ENCODE results near the gene APC2. TPM values are rescaled to one million over a fixed set of nuclear protein-coding genes. Genes with fewer than 3 reads are reported as not detected.

APC2 gene
- total RNA-seq, 4 donors from 2014 or later, result 0.12 to 0.19 TPM; not detected in 2

- no peak for TF ChIP-seq CTCF (IDR thresholded peaks at IDR 0.05)
- ATAC-seq (ENCODE audit: low FRiP score) (no peak), DNase-seq (ENCODE audit: low spot score) (no peak)
Measured at GRCh38 chr19:1426736-1427135, 23.2 kb upstream of the APC2 start.

DNA sequence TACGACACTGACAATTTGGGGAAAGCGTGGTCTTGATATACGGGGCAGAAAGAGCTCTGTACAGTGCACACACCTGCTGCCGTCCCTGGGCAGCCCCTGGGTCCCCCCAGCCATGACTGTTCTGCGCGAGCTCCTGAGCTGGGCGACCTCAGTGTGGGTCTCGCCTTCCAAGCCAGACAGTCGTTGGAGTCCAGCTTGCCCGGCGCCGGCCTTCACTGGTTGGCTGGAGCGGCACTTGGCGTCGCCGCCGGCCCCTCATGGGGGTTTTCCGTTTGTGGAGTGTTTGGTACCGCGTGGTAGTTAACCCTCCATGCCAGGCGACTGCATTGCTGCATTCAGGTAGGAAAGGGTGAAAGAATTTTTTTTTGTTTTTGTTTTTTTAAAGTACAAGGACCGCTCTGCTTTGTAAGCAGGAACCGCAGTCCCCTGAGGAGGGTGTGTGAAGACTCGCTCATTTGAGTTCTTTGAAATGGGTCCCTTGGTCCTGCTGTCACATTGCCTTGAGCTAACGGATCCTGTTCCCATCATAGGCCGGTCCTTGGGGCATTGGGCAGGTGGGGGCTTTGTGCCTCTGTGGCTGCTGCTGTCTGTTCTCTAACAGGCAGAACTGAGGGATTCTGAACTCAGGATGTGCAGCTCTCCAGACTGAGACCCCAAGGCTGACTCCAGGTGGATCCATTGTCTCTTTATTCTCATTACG, 22.6 kb upstream of the APC2 start:
- DNase-seq (ENCODE audit: low spot score) (no peak), ATAC-seq (ENCODE audit: low FRiP score) (no peak)
- TF ChIP-seq CTCF (IDR thresholded peaks at IDR 0.05), result no peak

GRCh38 chr19:1428738-1429391, 21.1 kb upstream of the APC2 start:
- DNase-seq (ENCODE audit: low spot score) (no peak), ATAC-seq (ENCODE audit: low FRiP score) (no peak)

GRCh38 chr19:1429750-1430149, 20.2 kb upstream of the APC2 start:
- ATAC-seq (ENCODE audit: low FRiP score) (no peak), DNase-seq (ENCODE audit: low spot score) (no peak)
- no peak for TF ChIP-seq CTCF (IDR thresholded peaks at IDR 0.05)

More at GRCh38 chr19:1428738-1429391, 21.1 kb upstream of the APC2 start:
- TF ChIP-seq CTCF (IDR thresholded peaks at IDR 0.05), result no peak

GRCh38 chr19:1430246-1430645, 19.7 kb upstream of the APC2 start:
- no peak for TF ChIP-seq CTCF (IDR thresholded peaks at IDR 0.05)
- no peak for DNase-seq (ENCODE audit: low spot score)
- ATAC-seq (ENCODE audit: low FRiP score), result no peak

DNA sequence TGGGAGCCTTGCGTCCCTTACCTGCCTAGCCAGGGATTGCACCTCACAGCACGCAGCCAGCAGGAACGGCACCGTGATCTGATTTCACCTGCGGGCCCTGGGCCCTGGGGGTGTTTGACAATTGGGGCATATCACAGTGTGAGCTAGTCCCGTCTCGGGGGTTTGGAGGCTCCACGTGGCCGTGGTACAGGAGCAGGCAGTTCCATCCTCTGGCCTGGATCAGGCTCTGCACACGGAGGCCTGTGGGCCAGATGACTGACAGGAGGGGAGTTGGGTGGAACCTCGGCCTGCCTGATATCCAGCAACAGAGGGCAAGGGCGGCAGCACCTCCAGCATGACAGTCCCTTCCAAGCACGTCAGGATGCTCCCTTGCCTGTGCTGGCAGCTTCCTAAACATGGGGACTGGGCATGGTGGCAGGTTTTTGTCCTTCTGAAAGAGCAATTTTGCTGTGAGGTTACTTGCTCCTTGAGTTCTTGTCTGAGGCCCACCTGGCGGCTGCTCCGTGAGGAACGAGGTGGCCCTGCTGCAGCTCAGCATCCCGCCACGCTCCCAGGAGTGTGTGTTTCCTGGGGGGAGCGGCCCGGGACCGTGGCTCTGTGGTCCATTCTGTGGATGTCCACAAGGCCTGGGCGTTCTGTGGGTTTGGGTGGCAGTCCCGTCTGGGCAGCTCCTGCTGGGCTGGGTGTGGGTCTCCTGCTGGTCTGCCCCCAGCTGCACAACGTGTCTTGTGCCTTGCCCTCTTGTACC, 18.0 kb upstream of the APC2 start:
- no peak for TF ChIP-seq CTCF (IDR thresholded peaks at IDR 0.05)
- no peak for DNase-seq (ENCODE audit: low spot score)
- no peak for ATAC-seq (ENCODE audit: low FRiP score)

Measured in omental fat pad (tissue), 4 donors.